CD14-positive monocyte (primary cell): Measurements from ENCODE around the gene CLDN6. TPM values are rescaled to one million over a fixed set of nuclear protein-coding genes. Genes with fewer than 3 reads are reported as not detected.

Experiments
- DNase-seq, 3 donors: peaks; one replicate each; pipeline ENCODE4 v3.0.0-alpha.2; 2011 to 2022
- H2AFZ ChIP-seq: 2 replicates; pipeline ENCODE4 v1.6.0; 2012; ENCODE audit warnings: mild to moderate bottlenecking, low read depth, low read length, inconsistent platforms; ENCODE audit not compliant: insufficient read depth, poor library complexity, severe bottlenecking
- H3K27ac ChIP-seq, 2 donors: 1 replicate in 1 of 2; 2 replicates in 1 of 2; pipeline ENCODE4 v1.5.1; 2012 to 2013; ENCODE audit warnings: low read length in 2 of 2, control low read depth in 1 of 2, inconsistent platforms in 1 of 2, low read depth in 1 of 2, mild to moderate bottlenecking in 1 of 2
- H3K27me3 ChIP-seq, 2 donors: one replicate each; pipeline versions ENCODE4 v1.6.0 to v1.6.1; 2011 to 2013; ENCODE audit warnings: low read length in 2 of 2; ENCODE audit not compliant: control insufficient read depth in 2 of 2, insufficient read depth in 2 of 2
- H3K36me3 ChIP-seq, 2 donors: replicated peaks in 1 of 2; 1 replicate in 1 of 2; 2 replicates in 1 of 2; pipeline versions ENCODE4 v1.5.1 to v1.6.1; 2012 to 2013; ENCODE audit warnings: low read length in 2 of 2, control low read depth in 1 of 2, inconsistent platforms in 1 of 2, mild to moderate bottlenecking in 1 of 2; ENCODE audit not compliant: insufficient read depth in 2 of 2, control insufficient read depth in 1 of 2
- H3K4me1 ChIP-seq, 2 donors: 1 replicate in 1 of 2; 2 replicates in 1 of 2; pipeline versions ENCODE4 v1.5.1 to v1.6.1; 2012 to 2013; ENCODE audit warnings: low read length in 2 of 2, control low read depth in 1 of 2, inconsistent platforms in 1 of 2, mild to moderate bottlenecking in 1 of 2, moderate library complexity in 1 of 2; ENCODE audit not compliant: insufficient read depth in 2 of 2, control insufficient read depth in 1 of 2
- H3K4me2 ChIP-seq: replicated peaks from 2 replicates; pipeline ENCODE3; 2012; ENCODE audit warnings: low read length, moderate library complexity, mild to moderate bottlenecking; ENCODE audit not compliant: poor library complexity, severe bottlenecking; ENCODE audit errors: extremely low read depth
- H3K4me3 ChIP-seq, 3 experiments: fragments of 200-600 bp in 1 of 3; sonication (generic) in 1 of 3; replicated peaks in 1 of 3; 1 replicate in 2 of 3; 2 replicates in 1 of 3; pipeline ENCODE4 v1.5.1; 2011 to 2013; ENCODE audit warnings: low read length in 3 of 3, mild to moderate bottlenecking in 3 of 3, control low read depth in 2 of 3, low read depth in 2 of 3, inconsistent platforms in 1 of 3, moderate library complexity in 1 of 3
- H3K79me2 ChIP-seq: 2 replicates; pipeline ENCODE4 v1.6.0; 2012; ENCODE audit warnings: mild to moderate bottlenecking, control low read depth, inconsistent platforms, low read length, moderate library complexity; ENCODE audit not compliant: insufficient read depth
- H3K9ac ChIP-seq: 2 replicates; pipeline ENCODE4 v1.6.0; 2017; ENCODE audit warnings: low read length, mild to moderate bottlenecking; ENCODE audit not compliant: insufficient read depth, poor library complexity, severe bottlenecking
- H3K9me3 ChIP-seq, 2 donors: replicated peaks in 1 of 2; 1 replicate in 1 of 2; 2 replicates in 1 of 2; pipeline versions ENCODE4 v1.5.1 to v1.6.1; 2012 to 2013; ENCODE audit warnings: low read length in 2 of 2, control low read depth in 1 of 2; ENCODE audit not compliant: control insufficient read depth in 1 of 2, insufficient read depth in 1 of 2
- H4K20me1 ChIP-seq: 2 replicates; pipeline ENCODE4 v1.6.0; 2012; ENCODE audit warnings: mild to moderate bottlenecking, low read length, control low read depth, moderate library complexity; ENCODE audit not compliant: insufficient read depth
- H3K27ac Mint-ChIP-seq, 7 donors: one replicate each; pipeline ENCODE4 v1.8.0; 2020; ENCODE audit warnings: mild to moderate bottlenecking in 7 of 7, mixed read lengths in 7 of 7, moderate library complexity in 6 of 7, inconsistent platforms in 2 of 7
- H3K27me3 Mint-ChIP-seq, 3 donors: one replicate each; pipeline ENCODE4 v1.8.0; 2021 to 2022; ENCODE audit warnings: low read depth in 3 of 3, mild to moderate bottlenecking in 3 of 3, mixed read lengths in 3 of 3, moderate library complexity in 3 of 3, inconsistent platforms in 1 of 3
- H3K36me3 Mint-ChIP-seq, 2 donors: one replicate each; pipeline ENCODE4 v1.8.0; 2020; ENCODE audit warnings: mixed read lengths in 2 of 2, inconsistent platforms in 1 of 2, mild to moderate bottlenecking in 1 of 2
- H3K4me1 Mint-ChIP-seq: one replicate; pipeline ENCODE4 v1.8.0; 2020; ENCODE audit warnings: mild to moderate bottlenecking, mixed read lengths
- H3K4me3 Mint-ChIP-seq, 2 donors: one replicate each; pipeline ENCODE4 v1.8.0; 2020; ENCODE audit warnings: mild to moderate bottlenecking in 2 of 2, mixed read lengths in 2 of 2, moderate library complexity in 1 of 2
- H3K9me3 Mint-ChIP-seq, 7 donors: one replicate each; pipeline ENCODE4 v1.8.0; 2020 to 2022; ENCODE audit warnings: mixed read lengths in 7 of 7, mild to moderate bottlenecking in 6 of 7, moderate library complexity in 6 of 7, inconsistent platforms in 2 of 7
- CTCF ChIP-seq: fragments of 200-600 bp; IDR thresholded peaks from one replicate; pipeline ENCODE4 v1.8.0; 2022; ENCODE audit warnings: antibody characterized with exemption, mild to moderate bottlenecking
- WGBS: methylation state at CpG from one replicate; pipeline ENCODE4 v1.1.5; 2013; ENCODE audit warnings: missing lambda C conversion rate; ENCODE audit not compliant: insufficient coverage; 5-methylcytosine and 5-hydroxymethylcytosine counted together
- intact Hi-C, 2 donors: fragments of 100-400 bp; cut with micrococcal nuclease; formaldehyde crosslinking; loops; one replicate each; pipeline versions ENCODE4 v1.15.0 to v1.15.1; 2023
- polyA plus RNA-seq, 3 donors: library from polyadenylated mRNA; depleted of rRNA in 1 of 3; unstranded in 2 of 3; stranded (reverse) in 1 of 3; fragments of 300-500 nt in 2 of 3; fragments of >200 nt in 1 of 3; fragmentation: Illumina TruSeq in 2 of 3; gene quantifications; 1 replicate in 2 of 3; 2 replicates in 1 of 3; pipeline ENCODE4 v1.2.3, GENCODE V29; 2012 to 2021

Gene CLDN6
- polyA plus RNA-seq, 3 donors: not detected

DNA sequence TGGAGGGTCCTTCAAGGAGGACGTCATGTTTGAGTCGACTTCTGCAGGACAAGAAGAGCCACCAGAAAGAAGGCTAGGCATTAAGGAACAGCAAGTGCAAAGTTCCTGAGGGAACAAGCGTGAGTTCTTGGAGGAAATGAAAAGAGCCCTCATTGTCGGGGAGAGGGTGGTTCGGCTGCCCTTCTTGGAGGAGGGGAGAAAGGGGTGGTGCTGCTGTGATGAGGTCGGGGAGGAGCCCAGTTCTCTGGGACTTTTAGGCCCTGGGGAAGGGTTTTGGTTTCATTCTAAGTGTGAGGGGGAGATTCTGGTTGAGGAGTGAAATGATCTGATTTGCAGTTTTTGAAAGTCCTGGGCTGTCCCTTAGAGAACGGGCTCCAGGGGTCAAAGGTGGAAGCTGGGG, 14.6 kb upstream of the CLDN6 start:
- no peak for DNase-seq
- H3K4me2 ChIP-seq: no peak overlapping the region
- H3K9ac ChIP-seq: no peak overlapping the region
- no peak overlapping the region for H2AFZ ChIP-seq
- Mint-ChIP-seq H3K36me3 (peaks cover 11 to 23% of the 10 kb centered on the region in 2 donors), H3K4me3 (peak overlapping the region in 1 of 2 donors; percentile 82), H3K27me3 (peaks cover 74 to 93% (median 91%) of the 10 kb centered on the region in 3 donors), H3K9me3 (peaks cover 3 to 48% (median 21%) of the 10 kb centered on the region in 7 donors), H3K4me1 (peaks cover 37% of the 10 kb centered on the region), H3K27ac (no peak overlapping the region)
- H4K20me1 ChIP-seq: peaks cover 13% of the 10 kb centered on the region
- H3K27ac ChIP-seq: no peak overlapping the region
- H3K4me1 ChIP-seq: peaks cover 23 to 42% of the 10 kb centered on the region in 2 donors
- intact Hi-C loops: loop anchor here in 1 of 2 donors (5.0 kb wide), 1 partner anchor 35 kb away; no protein-coding TSS in a partner anchor
- no peaks in the 10 kb centered on the region for H3K36me3 ChIP-seq
- no peaks in the 10 kb centered on the region for H3K79me2 ChIP-seq
- TF ChIP-seq CTCF: no peak
- 31% methylated on average over 7 of the region's 7 CpGs for WGBS
- H3K4me3 ChIP-seq: no peak overlapping the region
- H3K9me3 ChIP-seq: peaks cover 0 to 22% of the 10 kb centered on the region in 2 donors
- H3K27me3 ChIP-seq: peaks cover 48 to 90% of the 10 kb centered on the region in 2 donors

DNA sequence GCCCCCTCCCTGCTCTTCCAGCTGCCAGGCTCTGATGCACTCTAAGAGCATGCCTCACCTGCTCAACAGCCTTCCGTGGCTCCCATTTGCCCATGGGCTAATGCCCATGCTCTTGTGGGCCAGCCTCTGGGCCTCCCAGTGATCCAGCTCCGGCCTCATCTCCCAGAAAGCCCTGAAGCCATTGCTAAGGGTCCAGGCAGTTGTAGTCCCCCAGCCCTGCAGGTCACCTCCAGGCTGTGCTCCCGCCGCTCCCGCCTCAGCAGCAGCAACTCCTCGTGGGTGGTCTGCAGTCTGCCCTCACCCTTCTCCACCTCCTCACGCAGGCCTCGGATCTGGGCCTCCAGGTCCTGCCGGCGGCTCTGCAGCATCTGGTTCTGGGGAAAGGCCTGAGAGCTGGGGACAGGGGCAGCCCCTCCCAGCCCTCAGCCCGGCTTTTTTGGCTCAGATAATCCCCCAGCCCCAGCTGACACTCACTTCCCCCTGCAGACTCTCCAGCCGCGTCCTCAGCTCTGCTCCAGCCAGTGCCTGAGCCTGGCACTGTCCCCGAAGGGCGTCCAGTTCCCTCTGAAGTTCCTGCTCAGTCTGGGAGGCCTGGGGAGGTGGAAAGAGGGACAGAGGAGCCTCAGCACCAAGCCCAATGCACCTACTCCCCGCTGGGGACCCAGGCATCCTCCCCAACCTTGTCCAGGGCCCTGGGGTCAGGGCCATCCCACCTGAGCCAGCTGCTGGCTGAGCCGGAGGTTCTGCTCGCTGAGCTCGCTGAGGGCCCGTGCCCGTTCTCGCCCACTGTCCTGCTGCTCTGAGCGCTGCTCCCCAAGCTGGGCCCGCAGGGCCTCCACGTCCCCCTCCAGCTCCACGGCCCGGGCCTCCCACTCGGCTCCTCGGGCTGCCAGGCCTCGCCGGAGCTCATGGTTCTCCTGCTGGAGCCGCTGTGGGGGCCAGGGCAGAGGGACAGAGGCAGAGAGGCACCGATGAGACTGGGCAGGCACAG, 12.5 kb upstream of the CLDN6 start:
- peaks cover 26 to 70% of the 10 kb centered on the region in 2 donors for H3K27me3 ChIP-seq
- H3K27ac ChIP-seq: no peak overlapping the region
- Mint-ChIP-seq H3K27me3 (peaks cover 61 to 74% (median 72%) of the 10 kb centered on the region in 3 donors), H3K9me3 (peaks cover 0 to 32% (median 14%) of the 10 kb centered on the region in 7 donors), H3K4me1 (peaks cover 35% of the 10 kb centered on the region), H3K36me3 (peaks cover 25 to 31% of the 10 kb centered on the region in 2 donors), H3K27ac (peak overlapping the region in 2 of 7 donors; percentile 4 to 35), H3K4me3 (peak overlapping the region; percentile 31 to 86)
- peaks cover 19 to 33% of the 10 kb centered on the region in 2 donors for H3K4me1 ChIP-seq
- DNase-seq: no peak
- intact Hi-C loops: loop anchor here in 1 of 2 donors (5.0 kb wide), 1 partner anchor 33 kb away; no protein-coding TSS in a partner anchor
- no peak overlapping the region for H3K4me3 ChIP-seq
- no peak overlapping the region for H3K4me2 ChIP-seq
- peaks cover 0 to 14% of the 10 kb centered on the region in 2 donors for H3K9me3 ChIP-seq
- peaks cover 18 to 19% of the 10 kb centered on the region in 2 donors for H3K36me3 ChIP-seq
- no peak for TF ChIP-seq CTCF
- H2AFZ ChIP-seq: no peak overlapping the region
- peaks cover 33% of the 10 kb centered on the region for H4K20me1 ChIP-seq
- no peak overlapping the region for H3K9ac ChIP-seq
- no peaks in the 10 kb centered on the region for H3K79me2 ChIP-seq
- WGBS: 82% methylated on average over 25 of the region's 33 CpGs
